HUDEP-2 (cell line): ENCODE measurements around the gene SLC35F1.

Source experiments
- DNase-seq, 76 experiments: peaks; one replicate each; lab custom pipeline; 2025; ENCODE audit not compliant: unreplicated experiment in 76 of 76; lab: John Stamatoyannopoulos, UW

Gene SLC35F1

GRCh38 chr6:118305081-118305480, 398.0 kb downstream of the SLC35F1 start:
- no peak for DNase-seq

GRCh38 chr6:118306392-118307238, 399.6 kb downstream of the SLC35F1 start:
- no peak for DNase-seq

GRCh38 chr6:118307581-118307980, 400.5 kb downstream of the SLC35F1 start:
- DNase-seq, result no peak

- DNase-seq, result no peak
Measured at GRCh38 chr6:118309337-118310093, 402.5 kb downstream of the SLC35F1 start.

GRCh38 chr6:118313208-118313607, 406.1 kb downstream of the SLC35F1 start:
- DNase-seq, result no peak

GRCh38 chr6:118313762-118314161, 406.7 kb downstream of the SLC35F1 start:
- no peak for DNase-seq

GRCh38 chr6:118316796-118317384, 409.8 kb downstream of the SLC35F1 start:
- DNase-seq, result no peak

GRCh38 chr6:118317581-118318563, 410.8 kb downstream of the SLC35F1 start:
- DNase-seq, result no peak

- no peak for DNase-seq
Measured at GRCh38 chr6:118318648-118319047, 411.6 kb downstream of the SLC35F1 start.

- no peak for DNase-seq
Measured at GRCh38 chr6:118319416-118319815, 412.4 kb downstream of the SLC35F1 start.

GRCh38 chr6:118319894-118320649, 413.0 kb downstream of the SLC35F1 start:
- no peak for DNase-seq

GRCh38 chr6:118320652-118321051, 413.6 kb downstream of the SLC35F1 start:
- no peak for DNase-seq

- no peak for DNase-seq
Measured at GRCh38 chr6:118324116-118324515, 417.1 kb downstream of the SLC35F1 start.

GRCh38 chr6:118325220-118325860, 418.3 kb downstream of the SLC35F1 start:
- DNase-seq, result no peak

- DNase-seq, result no peak
Measured at GRCh38 chr6:118326712-118327111, 419.6 kb downstream of the SLC35F1 start.

GRCh38 chr6:118327237-118327636, 420.2 kb downstream of the SLC35F1 start:
- no peak for DNase-seq

- no peak for DNase-seq
Measured at GRCh38 chr6:118333772-118334171, 426.7 kb downstream of the SLC35F1 start.

- DNase-seq, result no peak
Measured at GRCh38 chr6:118334634-118335033, 427.6 kb downstream of the SLC35F1 start.

- no peak for DNase-seq
Measured at GRCh38 chr6:118335325-118335816, 428.3 kb downstream of the SLC35F1 start.
